ENCODE measurements around the gene OR2L2. TPM values are rescaled to one million over a fixed set of nuclear protein-coding genes. Genes with fewer than 3 reads are reported as not detected.
"Not testable (repeated sequence)": the region's sequence is repeated elsewhere in the genome, so short reads cannot be mapped to it uniquely, and the experiment has no call there.

OR2L2 gene
- total RNA-seq, 2 donors from 2014 or later: not detected

DNA sequence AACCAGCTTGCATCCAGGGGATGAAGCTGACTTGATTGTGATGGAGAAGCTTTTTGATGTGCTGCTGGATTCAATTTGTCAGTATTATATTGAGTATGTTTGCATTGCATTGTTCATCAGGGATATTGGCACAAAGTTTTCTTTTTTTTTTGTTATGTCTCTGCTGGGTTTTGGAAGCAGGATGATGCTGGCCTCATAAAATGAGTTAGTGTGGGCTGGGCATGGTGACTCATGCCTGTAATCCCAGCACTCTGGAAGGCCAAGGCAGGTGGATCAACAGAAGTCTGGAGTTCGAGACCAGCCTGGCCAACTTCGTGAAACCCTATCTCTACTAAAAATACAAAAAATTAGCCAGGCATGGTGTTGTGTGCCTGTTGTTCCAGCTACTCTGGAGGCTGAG is 25.4 kb downstream of the OR2L2 start:
- peaks cover 0 to 9% of the 10 kb centered on the region in 2 donors for H3K9me3 ChIP-seq
- H3K27me3 ChIP-seq: no peaks in the 10 kb centered on the region
- no peak for DNase-seq (ENCODE audit: low spot score)
- H3K36me3 ChIP-seq: no peaks in the 10 kb centered on the region
- H3K27ac ChIP-seq: no peak overlapping the region
- TF ChIP-seq, protein P1, sequence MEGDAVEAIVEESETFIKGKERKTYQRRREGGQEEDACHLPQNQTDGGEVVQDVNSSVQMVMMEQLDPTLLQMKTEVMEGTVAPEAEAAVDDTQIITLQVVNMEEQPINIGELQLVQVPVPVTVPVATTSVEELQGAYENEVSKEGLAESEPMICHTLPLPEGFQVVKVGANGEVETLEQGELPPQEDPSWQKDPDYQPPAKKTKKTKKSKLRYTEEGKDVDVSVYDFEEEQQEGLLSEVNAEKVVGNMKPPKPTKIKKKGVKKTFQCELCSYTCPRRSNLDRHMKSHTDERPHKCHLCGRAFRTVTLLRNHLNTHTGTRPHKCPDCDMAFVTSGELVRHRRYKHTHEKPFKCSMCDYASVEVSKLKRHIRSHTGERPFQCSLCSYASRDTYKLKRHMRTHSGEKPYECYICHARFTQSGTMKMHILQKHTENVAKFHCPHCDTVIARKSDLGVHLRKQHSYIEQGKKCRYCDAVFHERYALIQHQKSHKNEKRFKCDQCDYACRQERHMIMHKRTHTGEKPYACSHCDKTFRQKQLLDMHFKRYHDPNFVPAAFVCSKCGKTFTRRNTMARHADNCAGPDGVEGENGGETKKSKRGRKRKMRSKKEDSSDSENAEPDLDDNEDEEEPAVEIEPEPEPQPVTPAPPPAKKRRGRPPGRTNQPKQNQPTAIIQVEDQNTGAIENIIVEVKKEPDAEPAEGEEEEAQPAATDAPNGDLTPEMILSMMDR (IDR thresholded peaks at IDR 0.05): no peak
- no peak overlapping the region for H3K4me3 ChIP-seq
- no peaks in the 10 kb centered on the region for H3K4me1 ChIP-seq

DNA sequence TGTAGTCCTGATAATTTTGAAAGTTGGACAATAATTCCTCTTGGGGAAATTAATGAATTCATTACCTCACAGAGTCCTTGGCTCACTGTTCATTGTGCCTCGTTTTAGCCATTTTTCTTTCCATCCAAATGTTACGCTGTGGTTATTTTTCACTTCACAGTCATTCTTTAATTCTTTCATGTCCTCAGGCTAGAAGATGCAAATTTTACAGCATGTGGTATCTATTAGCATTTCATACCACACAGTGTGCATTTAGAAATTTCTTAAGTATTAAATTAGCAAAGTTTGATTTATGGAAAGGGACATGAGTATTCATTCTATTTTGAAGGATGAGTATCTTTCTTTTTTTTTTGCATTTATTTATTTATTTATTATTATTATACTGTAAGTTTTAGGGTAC is 35.2 kb downstream of the OR2L2 start:
- Histone ChIP-seq H3K27ac (no peak overlapping the region), H3K27me3 (no peaks in the 10 kb centered on the region), H3K4me1 (no peaks in the 10 kb centered on the region), H3K9me3 (no peaks in the 10 kb centered on the region), H3K36me3 (no peaks in the 10 kb centered on the region), H3K4me3 (no peak overlapping the region)
- DNase-seq (ENCODE audit: low spot score): no peak
- TF ChIP-seq, protein P1 (IDR thresholded peaks at IDR 0.05): no peak

DNA sequence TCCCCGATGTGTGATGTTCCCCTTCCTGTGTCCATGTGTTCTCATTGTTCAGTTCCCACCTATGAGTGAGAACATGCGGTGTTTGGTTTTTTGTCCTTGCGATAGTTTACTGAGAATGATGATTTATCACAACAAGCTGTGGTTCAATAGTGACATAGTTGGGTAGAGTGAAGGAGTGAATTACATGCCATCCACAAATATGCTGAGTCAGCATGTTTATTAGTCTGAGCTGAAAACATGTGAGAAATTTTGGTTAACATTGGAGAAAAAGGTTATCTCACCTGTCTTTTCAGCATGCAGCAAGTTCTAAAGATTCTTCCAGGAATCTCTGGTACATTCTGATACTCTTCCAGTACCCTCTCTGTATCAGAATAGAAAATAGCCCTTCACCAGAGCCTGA is 35.7 kb downstream of the OR2L2 start:
- no peak for DNase-seq (ENCODE audit: low spot score)
- no peak overlapping the region for H3K27ac ChIP-seq
- no peaks in the 10 kb centered on the region for H3K4me1 ChIP-seq
- H3K9me3 ChIP-seq: no peaks in the 10 kb centered on the region
- no peaks in the 10 kb centered on the region for H3K36me3 ChIP-seq
- TF ChIP-seq, protein P1 (IDR thresholded peaks at IDR 0.05): no peak
- no peak overlapping the region for H3K4me3 ChIP-seq
- H3K27me3 ChIP-seq: no peaks in the 10 kb centered on the region

DNA sequence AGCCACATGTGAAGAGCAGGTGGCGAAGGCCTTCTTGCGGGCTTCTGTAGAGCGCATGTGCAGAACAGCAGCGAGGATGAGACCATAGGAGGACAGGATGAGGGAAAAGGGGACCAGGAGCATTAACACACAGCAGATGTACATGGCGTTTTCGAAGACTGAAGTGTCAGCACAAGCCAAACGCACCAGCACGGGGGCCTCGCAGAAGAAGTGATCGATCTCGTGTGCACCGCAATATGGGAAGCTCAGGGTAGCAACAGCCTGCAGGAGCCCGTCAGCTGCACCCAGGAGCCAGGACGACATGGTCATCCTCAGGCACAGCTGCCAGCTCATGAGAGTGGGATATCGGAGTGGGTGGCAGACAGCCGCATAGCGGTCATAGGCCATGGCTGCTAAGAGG is 54.0 kb downstream of the OR2L2 start:
- H3K4me3 ChIP-seq; DNase-seq (ENCODE audit: low spot score); H3K27me3 ChIP-seq: not testable (repeated sequence)

More for the DNA sequence above, 54.0 kb downstream of the OR2L2 start:
- H3K36me3 ChIP-seq, H3K27ac ChIP-seq, H3K4me1 ChIP-seq, H3K9me3 ChIP-seq: not testable (repeated sequence)

Other genes starting within 250 kb of the OR2L2 start
- gene OR14A16, start 206.0 kb upstream of the OR2L2 start, total RNA-seq: not detected
- gene OR11L1, start 188.2 kb upstream of the OR2L2 start, total RNA-seq: not detected
- 1 to 10 TPM; 2.6 to 8.6 TPM for gene TRIM58, start 172.9 kb upstream of the OR2L2 start, total RNA-seq
- 1 to 10 TPM in 1 of 2 donors, not detected in 1; 3.0 TPM for gene OR2W3, start 134.5 kb upstream of the OR2L2 start, total RNA-seq
- not detected for gene OR2T8, start 109.8 kb upstream of the OR2L2 start, total RNA-seq
- gene OR2AJ1, start 105.2 kb upstream of the OR2L2 start, total RNA-seq: not detected
- gene OR2L8, start 81.2 kb upstream of the OR2L2 start, total RNA-seq: not detected
- gene OR2AK2, start 64.8 kb upstream of the OR2L2 start, total RNA-seq: not detected
- gene OR2L5, start 16.4 kb upstream of the OR2L2 start, total RNA-seq: not detected
- gene OR2L3, start 16.8 kb downstream of the OR2L2 start, total RNA-seq: not detected
- gene OR2L13, start 65.1 kb downstream of the OR2L2 start, total RNA-seq: not detected
- not detected for gene OR2M5, start 115.1 kb downstream of the OR2L2 start, total RNA-seq
- gene OR2M2, start 144.8 kb downstream of the OR2L2 start, total RNA-seq: not detected
- gene OR2M3, start 167.2 kb downstream of the OR2L2 start, total RNA-seq: not detected
- not detected for gene OR2M4, start 201.3 kb downstream of the OR2L2 start, total RNA-seq
- gene OR2T33, start 247.9 kb downstream of the OR2L2 start, total RNA-seq: not detected

Measured in right atrium auricular region (tissue), 2 donors.